Esophagus (tissue), 2 donors: ENCODE data around the gene EXD3. TPM values are rescaled to one million over a fixed set of nuclear protein-coding genes. Genes with fewer than 3 reads are reported as not detected.
"Not testable (repeated sequence)": the region's sequence is repeated elsewhere in the genome, so short reads cannot be mapped to it uniquely, and the experiment has no call there.

Experiments used
- H3K27ac ChIP-seq, 2 donors: one replicate each; pipeline ENCODE4 v1.5.1; 2013; ENCODE audit warnings: low read depth in 2 of 2, mild to moderate bottlenecking in 2 of 2, inconsistent platforms in 1 of 2, low read length in 1 of 2, moderate library complexity in 1 of 2
- H3K27me3 ChIP-seq, 2 donors: one replicate each; pipeline ENCODE4 v1.6.1; 2013; ENCODE audit warnings: low read length in 2 of 2, control low read depth in 1 of 2, mild to moderate bottlenecking in 1 of 2; ENCODE audit not compliant: insufficient read depth in 2 of 2, control insufficient read depth in 1 of 2
- H3K36me3 ChIP-seq, 2 donors: one replicate each; pipeline ENCODE4 v1.6.1; 2013; ENCODE audit warnings: low read length in 1 of 2; ENCODE audit not compliant: control insufficient read depth in 2 of 2, insufficient read depth in 2 of 2
- H3K4me1 ChIP-seq, 2 donors: one replicate each; pipeline ENCODE4 v1.6.1; 2013; ENCODE audit warnings: low read length in 1 of 2; ENCODE audit not compliant: control insufficient read depth in 2 of 2, insufficient read depth in 2 of 2
- H3K4me3 ChIP-seq, 2 donors: one replicate each; pipeline ENCODE4 v1.5.1; 2013; ENCODE audit warnings: low read length in 2 of 2, mild to moderate bottlenecking in 2 of 2, low read depth in 1 of 2, moderate library complexity in 1 of 2
- H3K9me3 ChIP-seq, 2 donors: one replicate each; pipeline ENCODE4 v1.6.1; 2013; ENCODE audit warnings: mild to moderate bottlenecking in 2 of 2, low read depth in 1 of 2, low read length in 1 of 2, moderate library complexity in 1 of 2; ENCODE audit not compliant: control insufficient read depth in 2 of 2, insufficient read depth in 1 of 2
- WGBS, 2 donors: extraction: QIAGEN DNeasy Blood & Tissue Kit; methylation state at CpG; one replicate each; pipeline ENCODE4 v1.1.7; 2013; 5-methylcytosine and 5-hydroxymethylcytosine counted together
- polyA plus RNA-seq, 2 donors: library from polyadenylated mRNA; stranded (reverse); fragments of 200-250 nt; gene quantifications; one replicate each; pipeline ENCODE4 v1.2.3, GENCODE V29; 2013
- donor health status: healthy with polysubstance abuse.
- donor health status: Bipolar disorder and iron deficiency.

Gene EXD3
- polyA plus RNA-seq, 2 donors = 9.7 to 20.8 TPM

DNA sequence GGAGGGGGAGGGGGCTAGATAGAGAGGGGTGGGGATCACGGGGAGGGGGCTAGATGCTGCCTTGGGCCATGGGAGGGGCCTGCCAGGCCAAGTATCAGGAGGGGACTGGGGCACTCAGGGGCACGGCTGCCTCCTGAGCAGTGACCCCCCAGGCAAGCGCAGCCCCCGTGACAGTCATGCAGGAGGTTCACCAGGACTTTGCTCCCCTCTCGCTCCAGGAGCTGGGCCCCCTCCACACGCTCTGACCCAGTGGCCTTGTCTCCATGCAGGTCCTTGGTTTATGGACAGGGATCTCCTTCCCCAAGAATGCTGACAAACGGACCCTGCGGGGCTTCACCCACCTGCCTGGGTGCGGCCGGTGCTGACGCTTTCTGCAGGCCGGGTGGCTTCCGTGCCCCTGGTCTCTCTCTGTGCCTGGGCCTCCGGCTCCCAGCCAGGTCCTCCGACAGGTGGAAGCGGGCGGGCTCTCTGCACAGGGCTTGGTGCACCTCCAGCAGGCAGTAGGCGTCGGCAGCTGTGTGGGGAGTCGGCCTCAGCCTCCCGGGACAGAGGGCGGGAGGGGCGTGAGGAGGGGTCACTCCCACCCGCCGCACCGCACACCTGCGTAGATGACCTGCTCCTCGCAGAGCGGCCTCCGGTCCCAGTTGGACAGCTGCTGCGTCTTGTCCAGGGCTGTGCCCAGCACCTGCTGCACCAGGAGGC, 74.0 kb downstream of the EXD3 start:
- 89 to 94% methylated on average over 31 of the region's 31 CpGs for WGBS, 2 donors
- Histone ChIP-seq H3K27me3 (no peaks in the 10 kb centered on the region), H3K27ac (no peak overlapping the region)

GRCh38 chr9:137347928-137348327, 75.0 kb downstream of the EXD3 start:
- peaks cover 0 to 4% of the 10 kb centered on the region in 2 donors for H3K36me3 ChIP-seq
- H3K4me3 ChIP-seq = no peak overlapping the region
- H3K9me3 ChIP-seq = no peaks in the 10 kb centered on the region
- WGBS, 2 donors = 95 to 99% methylated on average over 13 of the region's 13 CpGs
- H3K27ac ChIP-seq = no peak overlapping the region
- H3K27me3 ChIP-seq = no peaks in the 10 kb centered on the region
- no peaks in the 10 kb centered on the region for H3K4me1 ChIP-seq

More for the DNA sequence above, 74.0 kb downstream of the EXD3 start:
- Histone ChIP-seq H3K4me3 (no peak overlapping the region), H3K4me1 (no peaks in the 10 kb centered on the region), H3K36me3 (peaks cover 0 to 4% of the 10 kb centered on the region in 2 donors), H3K9me3 (no peaks in the 10 kb centered on the region)

GRCh38 chr9:137342482-137342881, 80.5 kb downstream of the EXD3 start:
- Histone ChIP-seq H3K36me3 (no peaks in the 10 kb centered on the region), H3K4me1 (no peaks in the 10 kb centered on the region), H3K4me3 (no peak overlapping the region), H3K27me3 (no peaks in the 10 kb centered on the region), H3K9me3 (peaks cover 0 to 4% of the 10 kb centered on the region in 2 donors), H3K27ac (no peak overlapping the region)
- WGBS, 2 donors = 81 to 83% methylated on average over 7 of the region's 7 CpGs

DNA sequence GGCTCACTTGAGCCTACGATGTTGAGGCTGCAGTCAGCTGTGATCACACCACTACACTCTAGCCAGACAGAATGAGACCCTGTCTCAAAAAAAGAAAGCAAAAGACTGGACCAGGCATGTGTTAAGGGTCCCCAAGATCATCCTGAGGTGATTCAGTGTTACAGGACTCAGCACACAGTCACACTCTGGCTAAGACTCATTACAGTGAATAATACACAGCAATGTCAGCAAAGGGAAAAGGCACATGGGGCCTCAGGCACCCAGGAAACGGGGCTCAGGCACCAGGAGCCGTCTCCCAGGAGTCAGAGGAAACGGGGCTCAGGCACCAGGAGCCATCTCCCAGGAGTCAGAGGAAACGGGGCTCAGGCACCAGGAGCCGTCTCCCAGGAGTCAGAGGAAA, 81.7 kb downstream of the EXD3 start:
- Histone ChIP-seq H3K36me3 (no peaks in the 10 kb centered on the region), H3K4me1 (no peaks in the 10 kb centered on the region), H3K27me3 (no peaks in the 10 kb centered on the region), H3K9me3 (peaks cover 0 to 4% of the 10 kb centered on the region in 2 donors), H3K27ac (no peak overlapping the region), H3K4me3 (no peak overlapping the region)
- WGBS, 2 donors = 72 to 74% methylated on average over 6 of the region's 6 CpGs

DNA sequence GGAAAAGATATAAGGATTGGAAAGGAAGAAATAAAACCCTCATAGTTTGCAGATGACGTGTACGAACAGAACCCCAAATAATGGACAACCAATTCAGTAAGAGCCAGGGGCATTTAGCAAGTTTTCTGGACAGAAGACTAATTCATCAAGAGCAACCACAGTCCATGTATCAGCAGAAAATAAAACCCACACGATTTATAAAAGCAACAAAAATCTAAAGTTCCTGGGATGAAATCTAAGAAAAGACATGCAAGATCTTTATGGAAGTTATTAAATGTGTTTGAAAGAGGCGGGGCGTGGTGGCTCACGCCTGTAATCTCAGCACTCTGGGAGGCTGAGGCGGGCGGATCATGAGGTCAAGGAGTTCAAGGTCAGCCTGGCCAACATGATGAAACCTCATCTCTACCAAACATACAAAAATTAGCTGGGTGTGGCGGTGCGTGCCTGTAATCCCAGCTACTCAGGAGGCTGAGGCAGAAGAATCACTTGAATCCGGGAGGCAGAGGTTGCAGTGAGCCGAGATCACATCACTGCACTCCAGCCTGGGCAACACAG, 83.0 kb downstream of the EXD3 start:
- not testable (repeated sequence) for H3K4me3 ChIP-seq, H3K9me3 ChIP-seq, H3K4me1 ChIP-seq, H3K36me3 ChIP-seq, H3K27me3 ChIP-seq, H3K27ac ChIP-seq
- 90 to 91% methylated on average over 12 of the region's 12 CpGs for WGBS, 2 donors

DNA sequence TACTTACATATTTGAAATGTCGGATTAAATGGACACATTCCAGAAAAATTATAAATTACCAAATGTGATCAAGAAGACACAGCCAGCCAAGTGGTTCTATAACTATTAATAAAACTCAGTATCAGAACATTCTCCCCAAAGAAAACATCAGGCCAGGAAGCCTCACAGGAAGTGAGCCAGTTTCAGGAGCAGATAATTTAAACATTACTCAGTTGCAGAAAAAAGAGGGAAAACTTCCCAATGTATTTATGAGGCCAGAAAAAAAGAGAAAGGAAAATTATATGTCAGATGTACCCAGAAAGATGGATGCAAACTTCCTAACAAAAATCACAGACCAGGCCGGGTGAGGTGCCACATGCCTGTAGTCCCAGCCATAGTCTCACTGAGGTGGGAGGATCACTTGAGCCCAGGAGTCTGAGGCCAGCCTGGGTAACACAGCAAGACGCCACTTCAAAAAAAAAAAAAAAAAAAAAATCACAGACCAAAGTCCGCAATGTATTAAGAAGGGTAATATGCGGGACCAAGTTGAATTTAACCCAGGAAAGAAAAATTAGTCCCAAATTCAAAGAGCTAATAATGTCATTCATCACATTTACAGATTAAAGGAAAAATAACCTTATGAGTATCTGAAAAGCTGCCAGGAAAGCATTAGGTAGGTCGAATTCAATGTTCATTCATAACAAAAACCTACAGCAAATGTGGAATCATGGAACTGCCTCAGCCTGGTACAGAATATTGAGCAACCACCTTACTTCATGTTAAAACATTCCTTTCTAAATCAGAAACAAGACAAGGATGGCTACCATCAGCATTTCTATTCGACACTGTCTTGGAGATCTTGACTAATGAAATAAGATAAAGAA, 83.7 kb downstream of the EXD3 start:
- Histone ChIP-seq H3K4me3 (no peak overlapping the region), H3K27ac (no peak overlapping the region), H3K36me3 (no peaks in the 10 kb centered on the region), H3K27me3 (no peaks in the 10 kb centered on the region), H3K4me1 (no peaks in the 10 kb centered on the region), H3K9me3 (peaks cover 0 to 4% of the 10 kb centered on the region in 2 donors)
- 73 to 76% methylated on average over 7 of the region's 7 CpGs for WGBS, 2 donors

GRCh38 chr9:137336735-137337134, 86.2 kb downstream of the EXD3 start:
- H3K36me3 ChIP-seq = no peaks in the 10 kb centered on the region
- 93 to 97% methylated on average over 2 of the region's 2 CpGs for WGBS, 2 donors
- H3K27ac ChIP-seq = no peak overlapping the region
- no peak overlapping the region for H3K4me3 ChIP-seq
- no peaks in the 10 kb centered on the region for H3K27me3 ChIP-seq
- H3K9me3 ChIP-seq = peaks cover 0 to 2% of the 10 kb centered on the region in 2 donors
- no peaks in the 10 kb centered on the region for H3K4me1 ChIP-seq

DNA sequence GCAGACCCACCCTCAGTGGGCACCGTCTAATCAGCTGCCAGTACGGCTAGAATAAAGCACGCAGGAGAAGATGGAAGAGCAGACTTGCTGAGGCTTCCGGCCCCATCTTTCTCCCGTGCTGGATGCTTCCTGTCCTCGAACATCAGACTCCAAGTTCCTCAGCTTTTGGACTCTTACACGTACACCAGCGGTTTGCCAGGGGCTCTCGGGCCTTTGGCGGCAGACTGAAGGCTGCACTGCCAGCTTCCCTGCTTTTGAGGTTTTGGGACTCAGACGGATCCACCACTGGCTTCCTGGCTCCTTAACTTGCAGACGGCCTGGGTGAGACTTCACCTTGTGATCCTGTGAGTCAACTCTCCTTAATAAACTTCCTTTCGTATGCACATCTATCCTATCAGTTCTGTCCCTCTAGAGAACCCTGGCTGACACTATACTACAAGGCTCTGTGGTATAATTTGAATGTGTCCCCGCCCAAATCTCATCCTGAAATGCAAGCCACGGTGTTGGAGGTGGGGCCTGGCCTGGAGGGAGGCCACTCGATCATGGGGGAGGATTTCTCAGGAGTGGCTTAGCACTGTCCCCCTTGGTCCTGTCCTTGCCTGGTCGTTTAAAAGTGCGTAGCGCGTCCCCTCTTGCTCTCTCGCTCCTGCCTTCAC, 89.8 kb downstream of the EXD3 start:
- WGBS, 2 donors = 78 to 80% methylated on average over 21 of the region's 21 CpGs
- H3K9me3 ChIP-seq = no peaks in the 10 kb centered on the region
- H3K4me1 ChIP-seq = no peaks in the 10 kb centered on the region
- no peak overlapping the region for H3K4me3 ChIP-seq
- H3K27me3 ChIP-seq = no peaks in the 10 kb centered on the region
- no peaks in the 10 kb centered on the region for H3K36me3 ChIP-seq
- no peak overlapping the region for H3K27ac ChIP-seq

DNA sequence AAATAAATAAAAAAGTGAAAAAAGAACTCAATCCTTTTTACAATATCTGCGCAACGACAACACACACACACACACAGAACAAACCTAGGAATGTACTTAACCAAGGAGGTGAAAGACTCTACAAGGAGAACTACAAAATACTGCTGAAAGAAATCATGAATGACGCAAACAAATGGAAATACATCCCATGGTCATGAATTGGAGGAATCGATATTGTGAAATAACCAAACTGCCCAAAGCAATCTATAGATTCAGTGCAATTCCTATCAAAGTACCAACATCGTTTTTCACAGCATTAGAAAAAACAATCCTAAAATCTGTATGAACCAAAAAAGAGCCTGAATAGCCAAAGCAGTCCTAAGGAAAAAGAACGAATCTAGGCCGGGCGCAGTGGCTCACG, 91.0 kb downstream of the EXD3 start:
- Histone ChIP-seq H3K36me3 (no peaks in the 10 kb centered on the region), H3K9me3 (no peaks in the 10 kb centered on the region), H3K27ac (no peak overlapping the region), H3K4me3 (no peak overlapping the region), H3K4me1 (no peaks in the 10 kb centered on the region), H3K27me3 (no peaks in the 10 kb centered on the region)
- WGBS, 2 donors = 94 to 95% methylated on average over 9 of the region's 9 CpGs
